Right forelimb (tissue), 1 donor: ENCODE measurements around the gene CTNND2.

ENCODE experiments used
- DNase-seq: peaks from one replicate; pipeline ENCODE4 v3.0.0-alpha.2; 2018

Gene CTNND2

DNA sequence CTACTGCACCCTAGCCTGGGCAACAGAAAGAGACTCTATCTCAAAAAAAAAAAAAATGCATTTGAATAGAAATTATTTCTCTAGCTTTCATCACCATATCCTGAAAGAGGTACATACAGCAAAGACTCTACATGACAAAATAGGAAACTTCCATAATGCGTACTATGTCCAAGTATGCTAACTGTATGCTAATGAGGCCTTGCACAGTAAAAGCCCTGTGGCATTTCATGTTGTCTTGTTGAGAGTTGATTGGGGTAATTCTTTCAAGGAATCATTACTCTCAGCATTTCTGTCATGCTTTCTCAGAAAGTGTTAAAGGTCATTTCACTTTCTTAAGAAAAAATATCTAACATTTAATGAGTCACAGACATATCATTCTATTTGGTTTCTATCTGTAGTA is 393.4 kb downstream of the CTNND2 start:
- DNase-seq, result no peak

DNA sequence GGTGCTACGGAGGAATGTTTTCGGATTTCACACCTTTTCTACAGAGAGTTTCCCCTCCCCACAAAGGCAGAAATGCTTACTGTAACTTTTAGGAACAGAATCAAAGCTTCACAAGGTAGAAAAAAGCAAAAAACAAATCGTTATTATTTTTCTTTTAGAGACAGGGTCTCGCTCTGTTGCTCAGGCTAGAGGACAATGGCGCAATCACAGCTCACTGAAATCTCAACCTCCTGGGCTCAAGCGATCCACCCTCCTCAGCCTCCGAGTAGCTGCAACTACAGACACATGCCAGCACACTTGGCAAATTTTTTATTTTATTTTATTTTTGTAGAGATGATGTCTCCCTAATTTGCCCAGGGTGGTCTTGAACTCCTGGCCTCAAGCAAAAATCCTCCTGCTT is 394.5 kb downstream of the CTNND2 start:
- no peak for DNase-seq

DNA sequence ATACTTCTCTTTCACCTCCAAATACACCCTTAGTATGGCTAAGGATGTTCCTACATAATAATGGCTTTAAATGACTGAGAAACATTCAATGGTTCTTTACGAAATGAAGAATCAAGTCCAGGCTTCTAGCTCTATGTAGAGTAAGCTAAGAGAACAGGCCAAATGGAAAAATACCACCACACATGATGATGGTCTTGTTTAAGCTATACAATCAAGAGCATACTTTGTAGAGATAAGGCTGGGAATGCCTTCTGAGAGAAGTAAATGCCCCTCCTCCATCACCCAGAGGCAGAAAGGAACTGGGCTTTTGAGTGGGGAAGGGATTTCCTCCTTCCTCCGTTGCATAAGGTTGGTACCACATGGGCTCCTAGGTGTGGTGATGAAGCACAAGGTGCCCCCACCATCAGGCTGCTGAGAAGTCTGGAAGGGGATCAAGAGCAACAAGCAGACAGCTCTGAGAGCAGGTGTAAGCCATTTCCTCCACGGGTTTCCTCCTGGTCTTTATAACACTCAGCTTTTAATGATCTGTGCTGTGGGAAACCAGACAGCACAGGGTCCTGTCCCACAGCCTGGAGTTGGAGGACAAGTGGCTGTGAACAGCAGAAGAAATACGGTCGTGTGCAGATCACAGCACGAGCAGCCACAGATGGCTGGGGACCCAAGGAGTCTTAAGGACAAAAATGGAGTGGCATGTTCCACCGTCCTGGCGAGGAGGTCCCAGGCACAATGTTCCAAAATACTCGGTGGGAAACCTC is 396.9 kb downstream of the CTNND2 start:
- DNase-seq, result no peak

DNA sequence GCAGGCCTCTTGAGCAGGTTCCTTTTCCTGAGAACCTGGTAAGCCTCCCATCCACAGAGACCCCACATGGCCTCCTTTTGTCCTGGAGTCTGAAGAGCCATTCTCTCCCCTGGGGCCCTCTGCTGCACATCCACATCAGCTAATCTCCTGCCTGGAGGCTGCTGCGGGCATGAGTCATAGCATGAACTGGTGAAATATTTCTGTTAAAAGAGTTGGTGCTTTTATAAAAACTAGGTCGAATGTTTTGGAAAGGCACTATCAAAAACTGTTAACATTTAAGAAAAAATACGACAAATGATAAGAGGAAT is 399.4 kb downstream of the CTNND2 start:
- no peak for DNase-seq

DNA sequence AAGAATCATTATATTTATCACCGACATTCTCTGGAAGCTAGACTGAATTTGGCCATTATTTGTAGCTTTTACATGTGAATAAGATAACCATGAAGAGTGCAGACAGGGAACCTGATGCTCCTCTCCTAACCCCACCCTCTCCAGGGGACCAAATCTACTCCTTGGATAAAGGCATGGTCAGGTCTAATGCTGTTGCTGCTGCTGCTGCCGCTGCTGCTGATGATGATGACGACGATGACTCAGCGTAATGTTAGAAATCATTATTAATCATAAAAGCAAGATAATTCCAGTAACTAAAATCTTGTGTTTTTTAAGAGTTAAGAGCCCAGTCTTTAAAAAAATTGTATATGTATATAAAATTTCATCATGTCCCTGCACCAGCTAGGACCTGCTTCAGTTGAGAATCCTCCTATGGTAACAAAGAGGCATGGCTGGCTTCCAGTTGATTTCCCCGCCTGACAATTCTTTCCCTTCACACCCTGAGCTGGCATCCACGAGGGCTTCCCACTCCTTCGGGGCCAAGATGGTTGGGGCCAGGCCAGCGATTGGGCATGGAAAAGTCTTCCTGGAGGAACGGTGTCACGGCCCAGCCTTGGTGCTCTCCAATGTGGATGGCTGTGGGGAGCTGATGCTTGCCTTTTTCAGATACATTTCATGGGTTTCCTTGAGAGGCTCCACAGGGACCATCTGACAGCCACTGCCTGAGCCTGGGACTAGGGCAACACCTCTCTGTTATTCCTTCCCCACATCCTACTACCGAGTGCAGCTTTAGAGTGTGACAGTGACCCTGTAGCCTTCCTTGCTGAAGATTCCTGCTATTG is 400.0 kb downstream of the CTNND2 start:
- DNase-seq, result no peak

DNA sequence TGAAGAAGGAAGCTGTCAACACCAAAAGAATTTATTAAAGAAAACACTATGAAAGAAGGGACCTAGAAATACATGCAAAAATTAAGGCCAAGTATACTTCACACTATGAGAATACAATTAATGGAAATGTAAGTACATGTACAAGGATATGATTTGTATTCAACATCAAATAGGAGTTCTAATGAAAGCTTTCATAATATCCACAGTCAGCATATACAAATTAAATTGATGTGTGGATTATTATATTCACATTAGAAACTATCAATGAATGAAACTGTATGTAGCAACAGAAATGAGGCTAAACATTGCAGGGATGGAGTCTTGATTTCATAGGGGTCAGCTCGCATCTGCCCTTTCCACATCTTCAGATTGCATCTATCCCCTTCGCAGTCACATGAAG is 401.5 kb downstream of the CTNND2 start:
- no peak for DNase-seq

DNA sequence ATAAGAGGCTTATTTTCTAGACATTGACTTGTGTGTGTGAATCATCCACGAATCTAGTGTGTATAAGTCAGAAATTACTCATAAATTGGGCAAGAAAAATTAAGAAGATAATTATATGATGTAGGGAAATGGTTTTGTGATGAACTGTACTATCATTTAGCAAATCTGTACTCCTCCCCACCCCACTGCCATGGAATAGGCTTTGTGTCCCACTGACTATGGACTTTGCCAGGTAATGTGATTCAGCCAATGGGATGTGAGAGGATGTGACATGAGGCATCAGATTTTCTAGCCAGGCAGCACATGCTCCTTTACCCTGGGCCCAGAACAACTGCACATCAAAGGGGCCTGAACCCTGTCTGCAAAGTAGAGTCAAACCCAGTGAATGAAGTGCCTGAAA is 406.6 kb downstream of the CTNND2 start:
- DNase-seq, result no peak

DNA sequence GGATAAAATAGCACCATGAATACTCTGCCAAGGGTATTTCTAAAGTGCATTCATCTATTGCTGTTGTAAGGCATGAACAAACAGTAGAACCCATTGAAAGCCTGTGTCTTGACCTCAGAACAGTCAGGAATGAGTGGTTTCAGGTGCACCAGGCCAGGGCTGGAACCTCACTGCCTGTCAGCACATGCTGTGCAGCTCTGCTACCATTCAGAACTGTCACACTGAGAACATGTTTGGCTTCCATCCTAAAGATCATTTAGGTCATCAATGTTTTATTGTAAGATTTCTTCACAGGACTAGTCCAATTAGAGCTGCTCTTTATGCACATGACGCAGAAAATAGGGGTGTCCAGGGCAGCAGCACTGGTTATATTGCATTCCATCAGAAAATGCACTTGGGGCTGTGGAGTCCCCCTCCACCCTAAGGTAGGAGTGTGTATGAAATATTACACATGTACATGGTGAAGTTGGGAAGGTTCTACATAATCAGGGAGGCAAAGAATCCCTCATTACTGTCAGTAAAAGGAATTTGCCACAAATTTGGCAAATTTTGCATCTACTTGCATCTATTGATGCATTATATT is 408.0 kb downstream of the CTNND2 start:
- DNase-seq, result no peak

DNA sequence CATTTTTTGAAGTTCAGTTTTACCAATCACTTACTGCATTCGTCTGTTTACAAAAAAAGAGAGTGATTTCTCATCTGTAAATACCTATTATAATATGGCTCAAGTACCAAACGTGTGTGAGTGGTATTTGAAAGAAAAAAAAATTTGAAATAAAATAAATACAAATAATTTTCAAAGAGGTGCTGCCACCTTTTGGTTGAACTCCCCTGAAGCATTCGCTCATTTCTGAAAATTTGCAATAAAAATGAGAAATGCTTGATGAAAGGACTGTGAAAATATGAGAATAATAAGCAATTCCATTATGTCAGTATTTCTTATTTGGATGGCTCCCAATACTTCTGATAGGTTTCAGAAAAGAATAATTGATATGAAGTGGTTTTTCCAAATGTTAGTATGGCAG is 409.9 kb downstream of the CTNND2 start:
- no peak for DNase-seq

DNA sequence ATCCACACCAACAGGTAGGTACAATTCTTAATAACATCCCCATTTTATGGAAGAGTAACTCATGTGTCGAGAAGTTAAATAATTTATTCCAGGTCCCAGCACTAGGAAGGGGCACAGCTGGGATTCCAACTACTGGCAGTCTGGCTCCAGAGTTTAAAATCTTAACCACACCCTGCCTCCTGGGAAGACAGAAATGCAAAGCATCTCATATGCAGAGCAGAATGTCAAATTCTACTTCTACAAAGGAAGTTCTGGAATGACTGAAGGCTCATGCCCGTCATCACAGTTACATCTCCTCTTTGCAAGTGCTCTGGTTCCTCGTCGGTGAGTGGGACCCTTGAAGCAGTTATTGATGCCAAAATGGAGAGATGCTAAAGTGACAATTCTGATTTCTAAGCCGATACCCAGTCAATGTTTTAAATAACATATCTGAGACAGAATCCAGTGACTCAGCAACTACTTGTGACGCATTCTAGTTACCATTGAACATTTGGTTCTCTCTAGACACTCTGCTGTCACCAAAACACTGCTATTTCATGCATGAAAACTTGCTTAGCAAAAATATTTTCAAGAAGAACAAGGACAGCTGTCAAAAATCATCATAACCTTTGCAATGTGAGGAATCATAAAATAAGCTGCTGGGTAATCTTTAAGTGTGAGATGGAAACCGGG is 412.7 kb downstream of the CTNND2 start:
- DNase-seq, result no peak

DNA sequence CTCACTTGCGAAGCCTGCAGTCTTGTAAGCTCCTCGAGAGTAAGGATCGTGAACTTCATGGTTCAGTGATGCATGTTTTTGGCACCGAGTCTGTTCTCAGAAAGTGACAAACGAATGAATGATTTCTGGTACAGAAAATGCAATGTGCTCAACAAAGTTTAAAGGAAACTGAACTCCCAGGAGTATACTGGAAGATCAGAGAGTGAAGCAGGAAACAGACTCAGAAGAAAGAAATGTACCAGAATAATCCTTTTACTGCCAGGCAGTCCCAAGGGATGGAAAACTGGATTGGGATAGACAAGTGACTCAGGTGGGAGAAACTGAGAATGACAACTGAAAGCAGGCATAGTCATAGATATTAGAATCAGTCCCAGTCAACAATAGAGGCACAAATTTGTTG is 420.6 kb downstream of the CTNND2 start:
- DNase-seq, result no peak

DNA sequence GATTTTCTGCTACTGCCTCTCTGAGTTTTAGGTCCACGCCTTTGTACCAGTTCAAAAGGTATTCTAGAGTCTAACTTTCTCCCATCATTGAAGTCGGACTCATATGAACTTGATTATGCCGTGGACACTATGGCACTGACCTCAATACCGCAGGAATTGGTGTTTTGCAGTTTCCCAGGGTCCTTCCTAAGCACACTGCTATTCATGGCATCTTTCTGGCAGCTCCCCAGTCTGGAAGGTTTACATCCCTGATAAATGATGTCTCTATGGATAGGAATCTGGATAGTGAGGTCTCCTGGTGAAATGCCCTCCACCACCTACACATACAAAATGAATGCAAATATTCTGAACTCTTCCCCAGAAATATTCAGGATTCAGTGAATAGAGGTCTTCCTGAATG is 422.2 kb downstream of the CTNND2 start:
- no peak for DNase-seq

DNA sequence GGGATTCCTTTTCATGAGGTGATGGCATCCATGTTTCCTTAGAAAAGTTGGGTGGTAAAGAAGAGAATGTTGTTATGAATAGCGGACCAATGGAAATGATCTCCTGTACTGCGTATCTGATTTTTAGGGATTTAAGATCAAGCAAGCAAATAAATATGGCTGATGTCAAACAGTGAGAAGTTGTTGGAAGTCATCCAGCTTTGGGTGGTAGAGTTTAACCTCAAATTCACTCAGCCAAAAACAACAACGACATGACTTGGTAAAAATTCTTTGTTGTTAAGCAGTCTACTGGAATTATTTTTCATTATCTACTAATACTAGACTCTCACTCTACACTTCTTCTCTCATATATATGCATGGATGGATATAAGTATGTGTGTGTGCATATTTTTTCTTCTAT is 426.5 kb downstream of the CTNND2 start:
- DNase-seq, result no peak

DNA sequence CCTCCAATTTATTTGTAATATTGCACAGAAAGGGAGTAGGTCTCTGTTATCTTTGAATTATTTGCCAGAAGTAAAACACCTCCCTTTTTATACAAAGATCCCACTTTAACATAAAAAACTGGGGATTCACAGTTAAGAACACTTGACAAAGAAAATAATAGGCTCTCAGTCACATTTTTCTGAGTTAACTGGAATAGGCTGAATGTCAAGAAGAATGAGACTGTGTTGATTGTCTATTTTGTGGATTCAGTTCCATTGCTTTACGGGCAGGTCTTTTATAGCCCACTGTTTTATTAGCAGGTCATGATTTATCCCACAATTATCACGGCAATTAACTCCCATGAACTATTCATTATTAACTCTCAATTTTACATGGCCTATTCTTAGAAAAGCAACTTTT is 427.4 kb downstream of the CTNND2 start:
- no peak for DNase-seq

DNA sequence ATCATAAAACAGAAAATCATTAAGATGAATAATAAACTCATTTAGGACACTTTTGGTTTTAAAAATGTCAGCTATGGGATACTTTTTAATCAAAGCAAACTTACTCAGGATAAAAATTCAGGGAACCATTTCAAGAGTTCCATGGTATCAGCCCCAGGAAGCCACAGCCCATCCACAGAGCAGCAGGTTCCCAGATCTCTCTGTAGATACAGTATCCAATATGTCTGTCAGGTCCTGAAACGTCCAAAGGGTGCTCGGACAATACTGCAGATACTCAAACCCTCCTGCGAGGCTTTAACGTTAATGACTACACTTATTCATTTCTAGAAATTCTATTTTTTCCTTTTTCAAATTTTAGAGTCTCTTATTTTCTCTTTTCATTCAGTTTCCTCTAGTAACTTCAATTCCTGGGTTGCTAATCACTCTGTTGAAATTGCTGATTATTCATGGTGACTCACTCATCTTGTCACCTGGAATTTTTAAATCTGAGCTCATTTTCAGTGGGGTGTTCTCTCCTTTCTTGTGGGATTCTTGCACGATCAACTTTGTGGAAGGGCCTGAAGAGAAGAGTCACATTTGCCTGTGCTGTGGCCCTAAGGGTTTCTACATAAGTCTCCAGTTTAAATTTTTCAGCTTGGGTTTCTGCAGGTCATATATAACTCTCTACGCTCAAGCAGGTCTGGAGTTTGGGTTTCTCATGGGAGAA is 435.8 kb downstream of the CTNND2 start:
- no peak for DNase-seq

DNA sequence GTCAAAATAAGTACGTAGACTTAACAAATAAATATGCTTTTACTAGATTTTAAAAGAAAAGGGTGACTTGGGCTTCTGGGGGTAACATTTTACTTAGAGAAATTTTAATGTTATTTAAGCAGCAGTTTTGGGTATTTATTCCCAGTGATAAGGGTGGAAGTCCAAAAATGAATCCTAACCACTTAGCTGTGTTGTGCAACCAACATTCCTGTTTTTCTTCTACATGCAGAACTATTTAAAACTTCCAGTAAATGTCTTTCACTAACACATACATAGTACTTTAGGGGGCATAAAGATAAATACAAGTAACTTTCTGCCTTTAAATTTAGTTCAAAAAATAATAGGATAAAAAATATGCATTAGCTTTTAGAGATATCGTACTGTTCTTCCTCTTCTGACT is 436.7 kb downstream of the CTNND2 start:
- DNase-seq, result no peak

DNA sequence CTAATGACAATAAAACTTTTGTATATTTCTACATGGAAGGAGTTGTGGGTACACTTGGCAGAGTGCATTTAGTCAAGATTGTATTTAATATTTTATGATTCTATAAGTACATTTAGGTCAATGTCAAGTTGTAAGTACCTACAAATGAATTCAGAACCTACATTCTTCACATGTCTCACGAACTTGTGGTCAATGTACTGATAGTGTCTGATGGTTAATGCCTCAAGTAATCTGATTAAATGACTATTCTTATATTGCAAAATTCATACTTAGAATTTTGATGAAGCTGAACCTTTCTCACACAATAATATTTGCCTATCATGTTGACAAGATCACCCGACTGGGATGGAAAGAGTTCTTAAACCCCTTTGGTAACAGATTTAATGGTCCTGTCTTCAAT is 444.5 kb downstream of the CTNND2 start:
- DNase-seq, result no peak

DNA sequence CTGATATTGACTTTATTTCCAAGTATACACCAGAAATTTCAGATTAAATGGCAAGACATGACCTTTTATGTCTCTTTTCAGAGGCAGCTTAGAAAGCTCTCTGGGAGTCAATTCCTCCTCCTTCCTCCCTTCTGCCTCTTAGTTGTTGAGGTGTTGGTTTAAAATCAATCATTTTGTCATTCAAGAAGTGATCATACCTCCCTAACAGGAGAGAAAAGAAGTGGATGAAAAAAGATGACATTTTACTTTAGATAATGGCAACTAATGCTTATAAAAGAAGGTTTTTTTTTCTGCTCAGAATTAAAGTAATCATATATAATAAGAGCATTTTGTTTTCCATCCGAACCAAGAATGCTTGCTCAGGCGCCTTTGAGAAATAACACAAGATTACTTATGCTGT is 448.7 kb downstream of the CTNND2 start:
- no peak for DNase-seq

DNA sequence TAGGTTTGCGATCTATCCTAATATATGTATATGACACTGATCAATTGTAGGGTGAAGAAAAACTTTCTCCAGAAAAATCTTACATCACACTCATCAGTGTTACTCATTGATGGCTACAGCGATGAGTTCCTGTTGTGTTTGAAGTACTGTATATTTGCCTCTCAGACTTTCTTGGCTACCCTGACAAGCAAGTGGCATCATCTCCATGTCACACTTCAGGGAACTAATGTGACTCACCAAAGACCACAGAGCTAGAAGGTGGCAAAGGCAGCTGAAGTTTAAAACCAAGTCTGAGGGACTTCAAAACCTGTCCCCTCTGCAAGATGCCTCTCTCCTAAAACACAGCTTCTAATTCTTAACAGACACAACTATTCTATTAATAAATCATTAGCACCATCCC is 451.4 kb downstream of the CTNND2 start:
- no peak for DNase-seq

DNA sequence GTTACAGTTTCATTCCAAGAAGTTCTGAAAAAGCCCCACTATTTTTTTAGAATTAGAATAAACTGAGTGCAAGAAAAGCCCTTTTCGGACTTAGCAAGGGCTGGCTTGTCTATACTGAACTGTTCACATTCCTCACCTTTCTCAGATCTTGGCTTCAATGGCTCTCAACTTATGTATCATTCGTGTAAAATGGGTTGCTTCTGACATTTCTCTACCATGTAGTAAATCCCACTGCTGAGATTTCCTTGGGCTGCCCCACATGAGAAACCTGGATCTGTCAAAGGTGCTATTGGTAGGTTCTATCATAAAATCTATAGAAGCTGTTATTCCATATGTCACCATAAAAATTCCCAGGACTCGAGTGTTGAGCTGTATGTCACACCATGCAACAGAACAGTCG is 454.3 kb downstream of the CTNND2 start:
- no peak for DNase-seq

DNA sequence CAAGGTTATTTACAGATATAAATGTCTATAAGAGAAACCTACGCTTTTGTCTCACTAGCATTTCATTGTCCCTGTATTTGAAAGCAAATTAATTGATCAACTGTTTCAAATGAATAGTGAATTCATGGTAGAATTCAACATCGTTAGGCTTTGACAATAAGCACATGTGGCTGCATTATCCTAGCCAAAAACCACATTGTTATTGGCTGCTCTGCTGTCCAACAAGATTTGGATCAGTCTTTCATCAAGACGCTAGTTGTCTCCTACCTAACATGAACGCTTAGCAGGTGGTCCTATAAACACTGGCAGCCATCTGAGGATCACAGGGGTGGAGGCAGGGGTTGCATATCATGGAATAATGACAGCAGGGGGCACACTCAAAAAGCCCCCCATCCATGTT is 455.0 kb downstream of the CTNND2 start:
- no peak for DNase-seq

DNA sequence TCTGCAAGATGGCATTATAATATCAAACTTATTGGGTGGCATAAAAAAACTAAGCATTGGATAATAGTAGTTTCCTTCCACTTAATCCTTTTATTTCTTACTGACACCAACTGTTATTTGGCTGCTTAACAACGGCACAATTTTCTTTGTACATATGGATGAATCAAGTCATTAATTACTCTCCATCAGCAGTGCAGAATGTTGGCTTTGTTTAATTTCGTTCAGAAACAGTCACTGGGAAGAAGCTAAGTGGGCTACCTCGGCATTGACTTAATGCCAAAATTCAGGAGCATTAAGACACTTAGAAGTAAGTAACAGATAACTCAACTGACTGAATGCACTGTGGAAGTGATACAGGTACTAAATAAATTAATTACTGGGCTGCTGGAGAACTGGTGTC is 460.4 kb downstream of the CTNND2 start:
- DNase-seq, result no peak

DNA sequence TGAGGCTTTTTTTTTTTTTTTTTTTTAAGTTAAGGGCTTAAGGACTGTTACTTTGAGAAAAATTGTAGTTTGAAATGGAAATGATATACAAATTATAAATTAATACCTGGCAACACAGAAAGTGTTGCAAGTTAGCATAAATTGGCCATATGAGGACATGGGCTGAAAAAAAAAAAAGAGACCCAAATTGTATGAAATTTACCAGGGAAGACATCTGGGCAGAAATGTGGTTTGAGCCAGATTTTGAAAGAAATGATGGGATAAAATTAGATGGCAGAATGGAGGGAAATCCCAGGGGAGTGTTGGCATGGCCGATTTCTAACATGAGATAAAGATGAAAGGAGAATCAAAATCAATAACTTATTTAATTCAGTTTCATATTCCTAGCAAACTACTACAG is 472.1 kb downstream of the CTNND2 start:
- DNase-seq, result no peak
